ENCODE results near the gene SNX14. TPM values are rescaled to one million over a fixed set of nuclear protein-coding genes. Genes with fewer than 3 reads are reported as not detected.
"Not testable (repeated sequence)": the region's sequence is repeated elsewhere in the genome, so short reads cannot be mapped to it uniquely, and the experiment has no call there.

The SNX14 gene
- polyA plus RNA-seq, 1 of the 3 experiments (the other 2 are of a cell fraction): 40.4 TPM

DNA sequence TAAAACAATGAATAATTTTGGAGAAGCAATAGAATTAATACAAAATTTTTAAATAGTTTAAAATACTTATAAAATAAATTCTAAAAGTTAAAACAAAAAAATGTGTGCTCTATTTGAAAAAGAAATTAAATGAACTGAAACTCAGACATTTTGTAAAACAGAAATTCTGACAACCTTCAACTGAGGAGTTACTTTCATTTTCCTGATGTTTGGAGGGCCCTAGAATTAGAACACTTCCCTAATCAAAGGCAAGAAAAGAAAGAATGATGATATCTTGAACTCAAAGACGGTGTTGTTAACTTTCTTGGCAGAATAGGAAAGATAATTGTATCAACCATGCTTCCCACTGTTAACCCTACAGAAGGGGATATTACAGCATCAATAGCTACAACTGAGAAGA, 27.9 kb downstream of the SNX14 start (continued):
- TF ChIP-seq, protein P1, sequence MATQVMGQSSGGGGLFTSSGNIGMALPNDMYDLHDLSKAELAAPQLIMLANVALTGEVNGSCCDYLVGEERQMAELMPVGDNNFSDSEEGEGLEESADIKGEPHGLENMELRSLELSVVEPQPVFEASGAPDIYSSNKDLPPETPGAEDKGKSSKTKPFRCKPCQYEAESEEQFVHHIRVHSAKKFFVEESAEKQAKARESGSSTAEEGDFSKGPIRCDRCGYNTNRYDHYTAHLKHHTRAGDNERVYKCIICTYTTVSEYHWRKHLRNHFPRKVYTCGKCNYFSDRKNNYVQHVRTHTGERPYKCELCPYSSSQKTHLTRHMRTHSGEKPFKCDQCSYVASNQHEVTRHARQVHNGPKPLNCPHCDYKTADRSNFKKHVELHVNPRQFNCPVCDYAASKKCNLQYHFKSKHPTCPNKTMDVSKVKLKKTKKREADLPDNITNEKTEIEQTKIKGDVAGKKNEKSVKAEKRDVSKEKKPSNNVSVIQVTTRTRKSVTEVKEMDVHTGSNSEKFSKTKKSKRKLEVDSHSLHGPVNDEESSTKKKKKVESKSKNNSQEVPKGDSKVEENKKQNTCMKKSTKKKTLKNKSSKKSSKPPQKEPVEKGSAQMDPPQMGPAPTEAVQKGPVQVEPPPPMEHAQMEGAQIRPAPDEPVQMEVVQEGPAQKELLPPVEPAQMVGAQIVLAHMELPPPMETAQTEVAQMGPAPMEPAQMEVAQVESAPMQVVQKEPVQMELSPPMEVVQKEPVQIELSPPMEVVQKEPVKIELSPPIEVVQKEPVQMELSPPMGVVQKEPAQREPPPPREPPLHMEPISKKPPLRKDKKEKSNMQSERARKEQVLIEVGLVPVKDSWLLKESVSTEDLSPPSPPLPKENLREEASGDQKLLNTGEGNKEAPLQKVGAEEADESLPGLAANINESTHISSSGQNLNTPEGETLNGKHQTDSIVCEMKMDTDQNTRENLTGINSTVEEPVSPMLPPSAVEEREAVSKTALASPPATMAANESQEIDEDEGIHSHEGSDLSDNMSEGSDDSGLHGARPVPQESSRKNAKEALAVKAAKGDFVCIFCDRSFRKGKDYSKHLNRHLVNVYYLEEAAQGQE (IDR thresholded peaks at IDR 0.05; ENCODE audit: low read depth, low read length): no peak
- TF ChIP-seq MAX (IDR thresholded peaks at IDR 0.05; ENCODE audit: low read depth): no peak

DNA sequence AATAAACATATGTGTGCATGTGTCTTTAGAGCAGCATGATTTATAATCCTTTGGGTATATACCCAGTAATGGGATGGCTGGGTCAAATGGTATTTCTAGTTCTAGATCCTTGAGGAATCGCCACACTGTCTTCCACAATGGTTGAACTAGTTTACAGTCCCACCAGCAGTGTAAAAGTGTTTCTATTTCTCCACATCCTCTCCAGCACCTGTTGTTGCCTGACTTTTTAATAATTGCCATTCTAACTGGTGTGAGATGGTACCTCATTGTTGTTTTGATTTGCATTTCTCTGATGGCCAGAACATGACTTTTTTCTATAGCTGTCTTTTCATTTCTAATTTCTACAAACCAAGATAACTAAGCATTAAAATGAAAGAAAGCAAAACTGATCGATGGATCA, 29.4 kb downstream of the SNX14 start:
- H3K27ac ChIP-seq (ENCODE audit: low read depth in 2 of 2, low read length in 1 of 2); H4K20me1 ChIP-seq (ENCODE audit: insufficient read depth); H3K4me2 ChIP-seq; H3K9me3 ChIP-seq; POLR2A ChIA-PET; H3K4me3 ChIP-seq (ENCODE audit: low read depth in 2 of 2, low read length in 1 of 2); CTCF ChIA-PET; H3K27me3 ChIP-seq (ENCODE audit: insufficient read depth); H3K9me2 ChIP-seq; H3K4me1 ChIP-seq (ENCODE audit: control insufficient read depth in 1 of 2, insufficient read depth in 2 of 2, low read depth in 1 of 2, low read length in 1 of 2); H2AFZ ChIP-seq (ENCODE audit: low read depth); DNase-seq; H3K9ac ChIP-seq: not testable (repeated sequence)
- peaks cover 24 to 52% of the 10 kb centered on the region in 2 experiments for H3K36me3 ChIP-seq (replicated peaks in 1 of 2; ENCODE audit: control insufficient read depth in 1 of 2, insufficient read depth in 2 of 2, low read length in 1 of 2)
- WGBS (ENCODE audit: low lambda C conversion rate): over 99% methylated on average over 2 of the region's 2 CpGs
- peaks cover 32% of the 10 kb centered on the region; the same call in 1 of the 2 replicates for H3K79me2 ChIP-seq (ENCODE audit: insufficient read depth)
- H3F3A ChIP-seq (replicated peaks; ENCODE audit: insufficient read depth): peaks cover 14% of the 10 kb centered on the region

DNA sequence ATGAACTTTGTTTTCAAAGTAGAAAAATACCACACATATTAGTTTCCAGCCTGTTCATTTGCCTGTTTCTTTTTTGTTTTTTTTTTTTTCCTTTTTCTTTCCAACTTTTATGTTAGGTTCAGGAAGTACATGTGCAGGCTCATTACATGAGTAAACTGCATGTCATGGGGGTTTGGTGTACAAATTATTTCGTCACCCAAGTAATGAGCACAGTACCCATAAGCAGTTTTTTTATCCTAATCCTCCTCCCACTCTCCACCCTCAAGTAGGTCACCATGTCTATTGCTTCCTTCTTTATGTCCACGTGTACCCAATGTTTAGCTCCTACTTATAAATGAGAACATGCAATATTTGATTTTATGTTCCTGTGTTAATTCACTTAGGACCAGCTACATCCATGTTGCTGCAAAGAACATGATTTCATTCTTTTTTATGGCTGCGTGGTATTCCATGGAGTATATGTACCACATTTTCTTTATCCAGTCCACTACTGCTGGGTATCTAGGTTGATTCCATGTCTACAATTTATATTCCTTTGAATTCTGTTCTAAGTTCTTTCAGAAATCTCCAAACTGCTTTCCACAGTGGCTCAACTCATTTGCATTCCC, 31.8 kb downstream of the SNX14 start:
- Histone ChIP-seq H3F3A (replicated peaks; ENCODE audit: insufficient read depth) (peaks cover 14% of the 10 kb centered on the region), H3K4me2 (no peak overlapping the region), H3K36me3 (replicated peaks in 1 of 2; ENCODE audit: control insufficient read depth in 1 of 2, insufficient read depth in 2 of 2, low read length in 1 of 2) (peaks cover 20 to 48% of the 10 kb centered on the region in 2 experiments), H3K9me3 (no peaks in the 10 kb centered on the region), H3K27ac (ENCODE audit: low read depth in 2 of 2, low read length in 1 of 2) (no peak overlapping the region), H3K4me1 (ENCODE audit: control insufficient read depth in 1 of 2, insufficient read depth in 2 of 2, low read depth in 1 of 2, low read length in 1 of 2) (no peaks in the 10 kb centered on the region), H3K79me2 (ENCODE audit: insufficient read depth) (peaks cover 14% of the 10 kb centered on the region; the same call in 1 of the 2 replicates), H3K4me3 (ENCODE audit: low read depth in 2 of 2, low read length in 1 of 2) (no peak overlapping the region), H4K20me1 (ENCODE audit: insufficient read depth) (no peaks in the 10 kb centered on the region), H3K27me3 (ENCODE audit: insufficient read depth) (no peaks in the 10 kb centered on the region), H3K9ac (no peak overlapping the region), H2AFZ (ENCODE audit: low read depth) (no peak overlapping the region), H3K9me2 (no peaks in the 10 kb centered on the region)
- 84% methylated on average over 3 of the region's 3 CpGs for WGBS (ENCODE audit: low lambda C conversion rate)
- DNase-seq: no peak
- POLR2A ChIA-PET: no interaction called here
- CTCF ChIA-PET: no interaction called here
- no peak for TF ChIP-seq CHD2 (IDR thresholded peaks at IDR 0.05; ENCODE audit: low read length, partially characterized antibody)
- TF ChIP-seq, protein P2, sequence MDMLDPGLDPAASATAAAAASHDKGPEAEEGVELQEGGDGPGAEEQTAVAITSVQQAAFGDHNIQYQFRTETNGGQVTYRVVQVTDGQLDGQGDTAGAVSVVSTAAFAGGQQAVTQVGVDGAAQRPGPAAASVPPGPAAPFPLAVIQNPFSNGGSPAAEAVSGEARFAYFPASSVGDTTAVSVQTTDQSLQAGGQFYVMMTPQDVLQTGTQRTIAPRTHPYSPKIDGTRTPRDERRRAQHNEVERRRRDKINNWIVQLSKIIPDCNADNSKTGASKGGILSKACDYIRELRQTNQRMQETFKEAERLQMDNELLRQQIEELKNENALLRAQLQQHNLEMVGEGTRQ (IDR thresholded peaks at IDR 0.05; ENCODE audit: borderline replicate concordance, low read depth, low read length): no peak
- no peak for TF ChIP-seq EZH2phosphoT487 (IDR thresholded peaks at IDR 0.05; ENCODE audit: borderline replicate concordance, low read depth)
- no peak for TF ChIP-seq POLR2AphosphoS5 (IDR thresholded peaks at IDR 0.05; ENCODE audit: low read depth, low read length)
- TF ChIP-seq, protein P3, sequence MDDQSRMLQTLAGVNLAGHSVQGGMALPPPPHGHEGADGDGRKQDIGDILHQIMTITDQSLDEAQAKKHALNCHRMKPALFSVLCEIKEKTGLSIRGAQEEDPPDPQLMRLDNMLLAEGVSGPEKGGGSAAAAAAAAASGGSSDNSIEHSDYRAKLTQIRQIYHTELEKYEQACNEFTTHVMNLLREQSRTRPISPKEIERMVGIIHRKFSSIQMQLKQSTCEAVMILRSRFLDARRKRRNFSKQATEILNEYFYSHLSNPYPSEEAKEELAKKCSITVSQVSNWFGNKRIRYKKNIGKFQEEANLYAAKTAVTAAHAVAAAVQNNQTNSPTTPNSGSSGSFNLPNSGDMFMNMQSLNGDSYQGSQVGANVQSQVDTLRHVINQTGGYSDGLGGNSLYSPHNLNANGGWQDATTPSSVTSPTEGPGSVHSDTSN (IDR thresholded peaks at IDR 0.05): no peak
- TF ChIP-seq, protein P4, sequence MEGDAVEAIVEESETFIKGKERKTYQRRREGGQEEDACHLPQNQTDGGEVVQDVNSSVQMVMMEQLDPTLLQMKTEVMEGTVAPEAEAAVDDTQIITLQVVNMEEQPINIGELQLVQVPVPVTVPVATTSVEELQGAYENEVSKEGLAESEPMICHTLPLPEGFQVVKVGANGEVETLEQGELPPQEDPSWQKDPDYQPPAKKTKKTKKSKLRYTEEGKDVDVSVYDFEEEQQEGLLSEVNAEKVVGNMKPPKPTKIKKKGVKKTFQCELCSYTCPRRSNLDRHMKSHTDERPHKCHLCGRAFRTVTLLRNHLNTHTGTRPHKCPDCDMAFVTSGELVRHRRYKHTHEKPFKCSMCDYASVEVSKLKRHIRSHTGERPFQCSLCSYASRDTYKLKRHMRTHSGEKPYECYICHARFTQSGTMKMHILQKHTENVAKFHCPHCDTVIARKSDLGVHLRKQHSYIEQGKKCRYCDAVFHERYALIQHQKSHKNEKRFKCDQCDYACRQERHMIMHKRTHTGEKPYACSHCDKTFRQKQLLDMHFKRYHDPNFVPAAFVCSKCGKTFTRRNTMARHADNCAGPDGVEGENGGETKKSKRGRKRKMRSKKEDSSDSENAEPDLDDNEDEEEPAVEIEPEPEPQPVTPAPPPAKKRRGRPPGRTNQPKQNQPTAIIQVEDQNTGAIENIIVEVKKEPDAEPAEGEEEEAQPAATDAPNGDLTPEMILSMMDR (IDR thresholded peaks at IDR 0.05): no peak
- TF ChIP-seq MAX (IDR thresholded peaks at IDR 0.05; ENCODE audit: low read depth): no peak
- TF ChIP-seq, protein P1 (IDR thresholded peaks at IDR 0.05; ENCODE audit: low read depth, low read length): no peak
- TF ChIP-seq, protein P5, sequence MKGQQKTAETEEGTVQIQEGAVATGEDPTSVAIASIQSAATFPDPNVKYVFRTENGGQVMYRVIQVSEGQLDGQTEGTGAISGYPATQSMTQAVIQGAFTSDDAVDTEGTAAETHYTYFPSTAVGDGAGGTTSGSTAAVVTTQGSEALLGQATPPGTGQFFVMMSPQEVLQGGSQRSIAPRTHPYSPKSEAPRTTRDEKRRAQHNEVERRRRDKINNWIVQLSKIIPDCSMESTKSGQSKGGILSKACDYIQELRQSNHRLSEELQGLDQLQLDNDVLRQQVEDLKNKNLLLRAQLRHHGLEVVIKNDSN (IDR thresholded peaks at IDR 0.05; ENCODE audit: borderline replicate concordance, low read depth): no peak

Measured in SK-N-SH (cell line).